ENCODE data around the gene POLR3C. TPM values are rescaled to one million over a fixed set of nuclear protein-coding genes. Genes with fewer than 3 reads are reported as not detected.

POLR3C gene
- polyA plus RNA-seq, 4 donors = 29.5 to 36.7 (median 35.1) TPM

Other genes starting within 250 kb of the POLR3C start
- 10 to 100 TPM; 25.7 to 48.7 (median 39.8) TPM for gene GPR89A, start 216.2 kb upstream of the POLR3C start, polyA plus RNA-seq (ENCODE audit: insufficient read length in 4 of 4)
- 100 to 1,000 TPM in 3 of 4 donors, 1 to 10 TPM in 1; 4.1 to 204 (median 147) TPM for gene PDZK1, start 116.8 kb upstream of the POLR3C start, polyA plus RNA-seq (ENCODE audit: insufficient read length in 4 of 4)
- gene CD160, start 104.7 kb upstream of the POLR3C start, polyA plus RNA-seq (ENCODE audit: insufficient read length in 4 of 4) = 1 to 10 TPM in 3 of 4 donors, under 1 TPM in 1; 0.70 to 2.9 (median 1.2) TPM
- gene RNF115, start 105 bp upstream of the POLR3C start, polyA plus RNA-seq (ENCODE audit: insufficient read length in 4 of 4) = 10 to 100 TPM; 12.7 to 20.2 (median 16.2) TPM
- gene NUDT17, start 21.4 kb downstream of the POLR3C start, polyA plus RNA-seq (ENCODE audit: insufficient read length in 4 of 4) = 1 to 10 TPM; 4.4 to 7.4 (median 5.8) TPM
- gene PIAS3, start 34.9 kb downstream of the POLR3C start, polyA plus RNA-seq (ENCODE audit: insufficient read length in 4 of 4) = 10 to 100 TPM; 54.0 to 80.5 (median 57.7) TPM
- gene ANKRD35, start 61.7 kb downstream of the POLR3C start, polyA plus RNA-seq (ENCODE audit: insufficient read length in 4 of 4) = 1 to 10 TPM; 2.0 to 4.9 (median 2.4) TPM
- 1 to 10 TPM in 3 of 4 donors, under 1 TPM in 1; 0.64 to 2.8 (median 1.5) TPM for gene ITGA10, start 85.8 kb downstream of the POLR3C start, polyA plus RNA-seq (ENCODE audit: insufficient read length in 4 of 4)
- gene PEX11B, start 94.5 kb downstream of the POLR3C start, polyA plus RNA-seq (ENCODE audit: insufficient read length in 4 of 4) = 10 to 100 TPM; 37.2 to 60.5 (median 54.1) TPM
- gene RBM8A, start 103.3 kb downstream of the POLR3C start, polyA plus RNA-seq (ENCODE audit: insufficient read length in 4 of 4) = 100 to 1,000 TPM; 149 to 227 (median 195) TPM
- 10 to 100 TPM; 21.6 to 58.4 (median 30.7) TPM for gene LIX1L, start 133.8 kb downstream of the POLR3C start, polyA plus RNA-seq (ENCODE audit: insufficient read length in 4 of 4)
- 1 to 10 TPM in 1 of 4 donors, under 1 TPM in 3; 0.49 to 1.1 (median 0.65) TPM for gene ANKRD34A, start 140.4 kb downstream of the POLR3C start, polyA plus RNA-seq (ENCODE audit: insufficient read length in 4 of 4)
- 10 to 100 TPM; 30.5 to 39.9 (median 39.3) TPM for gene POLR3GL, start 140.5 kb downstream of the POLR3C start, polyA plus RNA-seq (ENCODE audit: insufficient read length in 4 of 4)
- 100 to 1,000 TPM; 408 to 575 (median 469) TPM for gene TXNIP, start 172.4 kb downstream of the POLR3C start, polyA plus RNA-seq (ENCODE audit: insufficient read length in 4 of 4)
- under 1 TPM; 0.08 to 0.45 (median 0.19) TPM for gene HJV, start 197.5 kb downstream of the POLR3C start, polyA plus RNA-seq (ENCODE audit: insufficient read length in 4 of 4)

Measured in left renal pelvis (tissue), 4 donors.